Neutrophil (primary cell): Measurements from ENCODE around the gene KCNE3.

Source experiments
- H3K27ac ChIP-seq: fragments of 200-600 bp; sonication (generic); 2 replicates; pipeline ENCODE4 v1.5.1; 2016; ENCODE audit warnings: mild to moderate bottlenecking, moderate library complexity
- H3K27me3 ChIP-seq: fragments of 200-600 bp; sonication (generic); 2 replicates; pipeline ENCODE4 v1.6.0; 2016; ENCODE audit warnings: mild to moderate bottlenecking
- H3K36me3 ChIP-seq: fragments of 200-600 bp; sonication (generic); 2 replicates; pipeline ENCODE4 v1.5.1; 2017
- H3K4me1 ChIP-seq, 2 experiments: fragments of 200-600 bp in 1 of 2; sonication (generic) in 1 of 2; 1 replicate in 1 of 2; 2 replicates in 1 of 2; pipeline versions ENCODE4 v1.5.1 to v1.6.1; 2013 to 2016; ENCODE audit warnings: low read depth in 1 of 2, low read length in 1 of 2, mild to moderate bottlenecking in 1 of 2, moderate library complexity in 1 of 2; ENCODE audit not compliant: control insufficient read depth in 1 of 2, insufficient read depth in 1 of 2
- H3K4me3 ChIP-seq, 2 experiments: fragments of 200-600 bp in 1 of 2; sonication (generic) in 1 of 2; 1 replicate in 1 of 2; 2 replicates in 1 of 2; pipeline ENCODE4 v1.5.1; 2013 to 2016; ENCODE audit warnings: low read depth in 1 of 2, low read length in 1 of 2, mild to moderate bottlenecking in 1 of 2, moderate library complexity in 1 of 2
- H3K9me3 ChIP-seq: fragments of 200-600 bp; sonication (generic); 2 replicates; pipeline ENCODE4 v1.5.1; 2016
- CTCF ChIP-seq: fragments of 200-600 bp; sonication (generic); IDR thresholded peaks from 2 replicates; pipeline ENCODE4 v1.5.1; 2016; ENCODE audit warnings: antibody characterized with exemption

KCNE3 gene

GRCh38 chr11:74442636-74443035, 24.7 kb downstream of the KCNE3 start:
- no peak overlapping the region for H3K27ac ChIP-seq

GRCh38 chr11:74438681-74439080, 28.7 kb downstream of the KCNE3 start:
- H3K27me3 ChIP-seq, result no peaks in the 10 kb centered on the region
- no peak overlapping the region for H3K27ac ChIP-seq
- no peaks in the 10 kb centered on the region for H3K4me1 ChIP-seq
- H3K36me3 ChIP-seq, result no peaks in the 10 kb centered on the region
- H3K9me3 ChIP-seq, result no peaks in the 10 kb centered on the region
- H3K4me3 ChIP-seq, result no peak overlapping the region
- no peak for TF ChIP-seq CTCF

More at GRCh38 chr11:74442636-74443035, 24.7 kb downstream of the KCNE3 start:
- Histone ChIP-seq H3K36me3 (peaks cover 3% of the 10 kb centered on the region), H3K4me3 (no peak overlapping the region), H3K27me3 (no peaks in the 10 kb centered on the region), H3K4me1 (no peaks in the 10 kb centered on the region), H3K9me3 (no peaks in the 10 kb centered on the region)
- no peak for TF ChIP-seq CTCF

DNA sequence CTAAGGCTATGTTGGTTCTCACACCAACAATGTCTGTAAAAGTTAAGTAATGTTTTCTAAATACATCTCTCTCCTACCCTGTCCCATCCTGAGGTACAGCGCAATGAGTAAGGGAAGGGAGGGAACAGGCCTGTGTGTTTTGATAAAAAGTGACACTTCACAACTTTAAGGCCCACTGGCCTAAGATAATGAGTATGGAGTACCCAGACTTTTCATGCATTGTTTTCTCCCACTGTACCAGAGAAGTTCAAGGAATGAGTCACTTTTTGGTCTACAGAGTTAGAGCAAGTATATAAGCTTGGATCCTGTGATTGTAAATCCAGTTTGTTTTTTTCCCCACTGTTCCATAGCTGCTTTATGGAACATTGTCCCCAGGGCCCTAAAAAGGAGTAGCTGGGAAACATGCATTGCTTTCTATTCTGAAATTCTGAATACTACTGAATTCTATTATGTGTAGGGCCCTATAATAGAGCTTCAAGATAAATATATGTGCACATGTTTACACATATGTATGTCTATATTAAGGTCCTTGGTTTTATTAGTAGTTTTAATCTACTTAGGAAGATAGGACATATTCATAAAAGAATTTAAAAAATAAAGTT, 29.8 kb downstream of the KCNE3 start:
- no peaks in the 10 kb centered on the region for H3K27me3 ChIP-seq
- H3K4me3 ChIP-seq, result no peak overlapping the region
- no peaks in the 10 kb centered on the region for H3K4me1 ChIP-seq
- no peaks in the 10 kb centered on the region for H3K36me3 ChIP-seq
- TF ChIP-seq CTCF, result no peak
- no peak overlapping the region for H3K27ac ChIP-seq
- no peaks in the 10 kb centered on the region for H3K9me3 ChIP-seq

GRCh38 chr11:74434528-74434927, 32.8 kb downstream of the KCNE3 start:
- Histone ChIP-seq H3K4me1 (no peaks in the 10 kb centered on the region), H3K27ac (no peak overlapping the region), H3K27me3 (no peaks in the 10 kb centered on the region), H3K36me3 (no peaks in the 10 kb centered on the region), H3K9me3 (no peaks in the 10 kb centered on the region), H3K4me3 (no peak overlapping the region)
- TF ChIP-seq CTCF, result no peak

DNA sequence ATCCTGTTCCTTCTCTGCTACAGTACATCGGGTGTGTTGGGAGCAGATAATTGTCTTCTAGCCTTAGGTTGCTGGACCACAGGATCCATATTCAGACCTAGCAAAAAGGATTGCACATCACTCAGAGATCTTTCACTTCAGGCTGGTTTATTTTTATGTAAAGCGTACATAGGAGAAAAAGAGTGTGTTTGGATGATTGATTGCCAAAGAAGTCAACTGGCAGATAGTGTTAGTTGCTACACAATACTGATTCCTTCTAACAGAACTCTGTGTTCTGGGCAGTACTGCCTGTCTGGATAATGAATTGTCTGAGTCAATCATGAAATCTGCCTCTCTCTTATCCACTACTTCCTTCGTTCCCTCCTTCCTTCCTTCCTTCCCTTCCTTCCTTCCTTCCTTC, 38.1 kb downstream of the KCNE3 start:
- H3K9me3 ChIP-seq, result no peaks in the 10 kb centered on the region
- no peaks in the 10 kb centered on the region for H3K27me3 ChIP-seq
- TF ChIP-seq CTCF, result no peak
- no peak overlapping the region for H3K4me3 ChIP-seq
- no peaks in the 10 kb centered on the region for H3K36me3 ChIP-seq
- H3K27ac ChIP-seq, result no peak overlapping the region
- no peaks in the 10 kb centered on the region for H3K4me1 ChIP-seq
